IPS DF 6.9 (cell line): ENCODE measurements around the gene KDM4C.
"Not testable (repeated sequence)": the region's sequence is repeated elsewhere in the genome, so short reads cannot be mapped to it uniquely, and the experiment has no call there.

Experiments used
- DNase-seq: peaks from one replicate; pipeline ENCODE4 v3.0.0-alpha.2; 2013; ENCODE audit warnings: low read depth, low spot score
- H3K27ac ChIP-seq: one replicate; pipeline ENCODE4 v1.5.1; 2013; ENCODE audit warnings: low read length, control low read depth
- H3K27me3 ChIP-seq: 2 replicates; pipeline ENCODE4 v1.6.1; 2013; ENCODE audit warnings: mild to moderate bottlenecking, low read length; ENCODE audit not compliant: control insufficient read depth, insufficient read depth
- H3K36me3 ChIP-seq: 2 replicates; pipeline ENCODE4 v1.6.1; 2013; ENCODE audit warnings: low read length; ENCODE audit not compliant: control insufficient read depth, insufficient read depth
- H3K4me1 ChIP-seq: 2 replicates; pipeline ENCODE4 v1.6.1; 2013; ENCODE audit warnings: low read length; ENCODE audit not compliant: control insufficient read depth, insufficient read depth
- H3K4me3 ChIP-seq: 2 replicates; pipeline ENCODE4 v1.5.1; 2013; ENCODE audit warnings: mild to moderate bottlenecking, low read length
- H3K9me3 ChIP-seq: 2 replicates; pipeline ENCODE4 v1.6.1; 2013; ENCODE audit warnings: low read length, inconsistent platforms; ENCODE audit not compliant: control insufficient read depth, insufficient read depth
- WGBS: extraction: QIAGEN DNeasy Blood & Tissue Kit; methylation state at CpG from one replicate; pipeline ENCODE4 v1.1.7; 2013; ENCODE audit warnings: mixed read lengths, missing lambda C conversion rate; ENCODE audit not compliant: insufficient read length, insufficient coverage; 5-methylcytosine and 5-hydroxymethylcytosine counted together

KDM4C gene

GRCh38 chr9:6757456-6758247 lies at the start of gene KDM4C:
Gene KDM4C (plus strand): TSS chr9:6757973. CDS start chr9:6792989, 35,016 bp downstream.
- no CpG with 5 or more reads among the region's 80 CpGs for WGBS
- no peaks in the 10 kb centered on the region for H3K4me1 ChIP-seq
- DNase-seq = peak; percentile 77
- no peaks in the 10 kb centered on the region for H3K27me3 ChIP-seq
- H3K4me3 ChIP-seq = peak within 1 kb of the TSS; percentile 78
- H3K36me3 ChIP-seq = no peaks in the 10 kb centered on the region
- no peaks in the 10 kb centered on the region for H3K9me3 ChIP-seq
- H3K27ac ChIP-seq = no peak within 1 kb of the TSS

GRCh38 chr9:6708732-6709131 lies 49.0 kb upstream of the KDM4C start:
- no peaks in the 10 kb centered on the region for H3K36me3 ChIP-seq
- no peaks in the 10 kb centered on the region for H3K4me1 ChIP-seq
- no peak for DNase-seq
- H3K4me3 ChIP-seq = no peak overlapping the region
- WGBS = no CpG with 5 or more reads among the region's 2 CpGs
- H3K9me3 ChIP-seq = no peaks in the 10 kb centered on the region
- no peak overlapping the region for H3K27ac ChIP-seq
- no peaks in the 10 kb centered on the region for H3K27me3 ChIP-seq

- no CpG with 5 or more reads among the region's 3 CpGs for WGBS
These were observed 46.4 kb upstream of the KDM4C start for GRCh38 chr9:6711403-6711802.

GRCh38 chr9:6712041-6712440 lies 45.7 kb upstream of the KDM4C start:
- H3K4me3 ChIP-seq = no peak overlapping the region
- H3K9me3 ChIP-seq = no peaks in the 10 kb centered on the region
- 0 out of 2 replicates have a peak, but pooled peaks cover 2% of the 10 kb centered on the region for H3K4me1 ChIP-seq
- no peak for DNase-seq
- no CpG with 5 or more reads among the region's 3 CpGs for WGBS
- H3K36me3 ChIP-seq = no peaks in the 10 kb centered on the region
- H3K27me3 ChIP-seq = no peaks in the 10 kb centered on the region
- no peak overlapping the region for H3K27ac ChIP-seq

More at GRCh38 chr9:6711403-6711802, 46.4 kb upstream of the KDM4C start:
- no peak overlapping the region for H3K27ac ChIP-seq
- no peak for DNase-seq
- H3K36me3 ChIP-seq = no peaks in the 10 kb centered on the region
- H3K9me3 ChIP-seq = no peaks in the 10 kb centered on the region
- H3K4me3 ChIP-seq = no peak overlapping the region
- 0 out of 2 replicates have a peak, but pooled peaks cover 2% of the 10 kb centered on the region for H3K4me1 ChIP-seq
- H3K27me3 ChIP-seq = no peaks in the 10 kb centered on the region

GRCh38 chr9:6714176-6714575 lies 43.6 kb upstream of the KDM4C start:
- Histone ChIP-seq H3K36me3 (no peaks in the 10 kb centered on the region), H3K27ac (no peak overlapping the region), H3K4me3 (no peak overlapping the region), H3K4me1 (0 out of 2 replicates have a peak, but pooled peaks cover 2% of the 10 kb centered on the region), H3K27me3 (no peaks in the 10 kb centered on the region), H3K9me3 (no peaks in the 10 kb centered on the region)
- DNase-seq = no peak
- WGBS = no CpG with 5 or more reads among the region's 2 CpGs

- H3K27me3 ChIP-seq, H3K9me3 ChIP-seq, H3K36me3 ChIP-seq, H3K4me1 ChIP-seq, DNase-seq, H3K27ac ChIP-seq, H3K4me3 ChIP-seq: not testable (repeated sequence)
- no CpG with 5 or more reads among the region's 28 CpGs for WGBS
These were observed 42.5 kb upstream of the KDM4C start for GRCh38 chr9:6715153-6715754.

- Histone ChIP-seq H3K4me1 (0 out of 2 replicates have a peak, but pooled peaks cover 2% of the 10 kb centered on the region), H3K36me3 (no peaks in the 10 kb centered on the region), H3K27me3 (no peaks in the 10 kb centered on the region), H3K4me3 (no peak overlapping the region), H3K9me3 (no peaks in the 10 kb centered on the region), H3K27ac (no peak overlapping the region)
- no CpG with 5 or more reads among the region's 61 CpGs for WGBS
- DNase-seq = no peak
These were observed 41.8 kb upstream of the KDM4C start for GRCh38 chr9:6715755-6716643.

GRCh38 chr9:6716766-6717165 lies 41.0 kb upstream of the KDM4C start:
- no peak for DNase-seq
- no CpG with 5 or more reads among the region's 9 CpGs for WGBS
- Histone ChIP-seq H3K27me3 (no peaks in the 10 kb centered on the region), H3K9me3 (no peaks in the 10 kb centered on the region), H3K36me3 (no peaks in the 10 kb centered on the region), H3K27ac (no peak overlapping the region), H3K4me3 (no peak overlapping the region), H3K4me1 (0 out of 2 replicates have a peak, but pooled peaks cover 2% of the 10 kb centered on the region)

GRCh38 chr9:6723881-6724420 lies 33.8 kb upstream of the KDM4C start:
- no peaks in the 10 kb centered on the region for H3K4me1 ChIP-seq
- H3K9me3 ChIP-seq = no peaks in the 10 kb centered on the region
- no CpG with 5 or more reads among the region's 2 CpGs for WGBS
- no peaks in the 10 kb centered on the region for H3K36me3 ChIP-seq
- H3K27ac ChIP-seq = no peak overlapping the region
- no peaks in the 10 kb centered on the region for H3K27me3 ChIP-seq
- no peak for DNase-seq
- no peak overlapping the region for H3K4me3 ChIP-seq

GRCh38 chr9:6733257-6733656 lies 24.5 kb upstream of the KDM4C start:
- H3K27ac ChIP-seq = no peak overlapping the region
- H3K27me3 ChIP-seq = no peaks in the 10 kb centered on the region
- no peak overlapping the region for H3K4me3 ChIP-seq
- H3K4me1 ChIP-seq = no peaks in the 10 kb centered on the region
- no peaks in the 10 kb centered on the region for H3K36me3 ChIP-seq
- no CpG with 5 or more reads among the region's 3 CpGs for WGBS
- H3K9me3 ChIP-seq = no peaks in the 10 kb centered on the region
- no peak for DNase-seq
